ENCODE measurements around the gene ZHX3.

Gene ZHX3

GRCh38 chr20:41364236-41364855, 46.8 kb upstream of the ZHX3 start:
- H3K4me3 ChIP-seq (ENCODE audit: control insufficient read depth, low read depth, low read length): no peak overlapping the region
- no peak for DNase-seq (ENCODE audit: low read depth)
- no peak for TF ChIP-seq CTCF (IDR thresholded peaks at IDR 0.05; ENCODE audit: control insufficient read depth, insufficient read depth, low read depth, low read length, missing control alignments)

- TF ChIP-seq CTCF (IDR thresholded peaks at IDR 0.05; ENCODE audit: control insufficient read depth, insufficient read depth, low read depth, low read length, missing control alignments): no peak
- H3K4me3 ChIP-seq (ENCODE audit: control insufficient read depth, low read depth, low read length): no peak overlapping the region
- DNase-seq (ENCODE audit: low read depth): no peak
Observed at GRCh38 chr20:41363601-41364000, 46.1 kb upstream of the ZHX3 start.

GRCh38 chr20:41362748-41363140, 45.2 kb upstream of the ZHX3 start:
- TF ChIP-seq CTCF (IDR thresholded peaks at IDR 0.05; ENCODE audit: control insufficient read depth, insufficient read depth, low read depth, low read length, missing control alignments): no peak
- DNase-seq (ENCODE audit: low read depth): no peak
- no peak overlapping the region for H3K4me3 ChIP-seq (ENCODE audit: control insufficient read depth, low read depth, low read length)

- H3K4me3 ChIP-seq (ENCODE audit: control insufficient read depth, low read depth, low read length): no peak overlapping the region
- TF ChIP-seq CTCF (IDR thresholded peaks at IDR 0.05; ENCODE audit: control insufficient read depth, insufficient read depth, low read depth, low read length, missing control alignments): no peak
- DNase-seq (ENCODE audit: low read depth): no peak
Observed at GRCh38 chr20:41361757-41362747, 44.5 kb upstream of the ZHX3 start.

GRCh38 chr20:41360831-41361756, 43.6 kb upstream of the ZHX3 start:
- H3K4me3 ChIP-seq (ENCODE audit: control insufficient read depth, low read depth, low read length): no peak overlapping the region
- DNase-seq (ENCODE audit: low read depth): no peak
- TF ChIP-seq CTCF (IDR thresholded peaks at IDR 0.05; ENCODE audit: control insufficient read depth, insufficient read depth, low read depth, low read length, missing control alignments): no peak

- no peak for DNase-seq (ENCODE audit: low read depth)
- no peak overlapping the region for H3K4me3 ChIP-seq (ENCODE audit: control insufficient read depth, low read depth, low read length)
- no peak for TF ChIP-seq CTCF (IDR thresholded peaks at IDR 0.05; ENCODE audit: control insufficient read depth, insufficient read depth, low read depth, low read length, missing control alignments)
Observed at GRCh38 chr20:41359541-41360011, 42.0 kb upstream of the ZHX3 start.

Data from AG09309 (cell line).